COR-L47 (cell line): ENCODE measurements around the gene COL6A2.
"Not testable (repeated sequence)": the region's sequence is repeated elsewhere in the genome, so short reads cannot be mapped to it uniquely, and the experiment has no call there.

Experiments used
- DNase-seq: peaks from one replicate; lab custom pipeline; 2025; lab: John Stamatoyannopoulos, UW

COL6A2 gene

GRCh38 chr21:46061063-46061462, 36.8 kb upstream of the COL6A2 start:
- DNase-seq: no peak

GRCh38 chr21:46061518-46061917, 36.4 kb upstream of the COL6A2 start:
- no peak for DNase-seq

- DNase-seq: no peak
Observed at GRCh38 chr21:46061950-46062349, 36.0 kb upstream of the COL6A2 start.

GRCh38 chr21:46062471-46063211, 35.3 kb upstream of the COL6A2 start:
- DNase-seq: no peak

GRCh38 chr21:46063227-46063626, 34.7 kb upstream of the COL6A2 start:
- no peak for DNase-seq

GRCh38 chr21:46063734-46064680, 33.9 kb upstream of the COL6A2 start:
- no peak for DNase-seq

GRCh38 chr21:46064870-46065214, 33.1 kb upstream of the COL6A2 start:
- DNase-seq: no peak

GRCh38 chr21:46065215-46065913, 32.5 kb upstream of the COL6A2 start:
- DNase-seq: no peak

GRCh38 chr21:46065914-46066551, 31.9 kb upstream of the COL6A2 start:
- DNase-seq: no peak

GRCh38 chr21:46066591-46067331, 31.2 kb upstream of the COL6A2 start:
- DNase-seq: no peak

GRCh38 chr21:46067505-46068201, 30.3 kb upstream of the COL6A2 start:
- no peak for DNase-seq

- DNase-seq: no peak
Observed at GRCh38 chr21:46068516-46069079, 29.3 kb upstream of the COL6A2 start.

GRCh38 chr21:46069166-46069565, 28.7 kb upstream of the COL6A2 start:
- no peak for DNase-seq

- DNase-seq: no peak
Observed at GRCh38 chr21:46069719-46070279, 28.1 kb upstream of the COL6A2 start.

GRCh38 chr21:46071082-46071481, 26.8 kb upstream of the COL6A2 start:
- no peak for DNase-seq

- DNase-seq: not testable (repeated sequence)
Observed at GRCh38 chr21:46076724-46077123, 21.2 kb upstream of the COL6A2 start.

- no peak for DNase-seq
Observed at GRCh38 chr21:46077674-46078101, 20.2 kb upstream of the COL6A2 start.

GRCh38 chr21:46078322-46078977, 19.5 kb upstream of the COL6A2 start:
- DNase-seq: no peak

GRCh38 chr21:46078978-46079351, 18.9 kb upstream of the COL6A2 start:
- no peak for DNase-seq
